CD1c-positive myeloid dendritic cell (primary cell): ENCODE measurements around the gene MTUS2.
A peak's percentile ranks its signal among the peaks of the same experiment; 100 is the strongest.

ENCODE experiments used
- DNase-seq: peaks from one replicate; pipeline ENCODE4 v3.0.0-alpha.2; 2016; ENCODE audit errors: extremely low spot score

MTUS2 gene

DNA sequence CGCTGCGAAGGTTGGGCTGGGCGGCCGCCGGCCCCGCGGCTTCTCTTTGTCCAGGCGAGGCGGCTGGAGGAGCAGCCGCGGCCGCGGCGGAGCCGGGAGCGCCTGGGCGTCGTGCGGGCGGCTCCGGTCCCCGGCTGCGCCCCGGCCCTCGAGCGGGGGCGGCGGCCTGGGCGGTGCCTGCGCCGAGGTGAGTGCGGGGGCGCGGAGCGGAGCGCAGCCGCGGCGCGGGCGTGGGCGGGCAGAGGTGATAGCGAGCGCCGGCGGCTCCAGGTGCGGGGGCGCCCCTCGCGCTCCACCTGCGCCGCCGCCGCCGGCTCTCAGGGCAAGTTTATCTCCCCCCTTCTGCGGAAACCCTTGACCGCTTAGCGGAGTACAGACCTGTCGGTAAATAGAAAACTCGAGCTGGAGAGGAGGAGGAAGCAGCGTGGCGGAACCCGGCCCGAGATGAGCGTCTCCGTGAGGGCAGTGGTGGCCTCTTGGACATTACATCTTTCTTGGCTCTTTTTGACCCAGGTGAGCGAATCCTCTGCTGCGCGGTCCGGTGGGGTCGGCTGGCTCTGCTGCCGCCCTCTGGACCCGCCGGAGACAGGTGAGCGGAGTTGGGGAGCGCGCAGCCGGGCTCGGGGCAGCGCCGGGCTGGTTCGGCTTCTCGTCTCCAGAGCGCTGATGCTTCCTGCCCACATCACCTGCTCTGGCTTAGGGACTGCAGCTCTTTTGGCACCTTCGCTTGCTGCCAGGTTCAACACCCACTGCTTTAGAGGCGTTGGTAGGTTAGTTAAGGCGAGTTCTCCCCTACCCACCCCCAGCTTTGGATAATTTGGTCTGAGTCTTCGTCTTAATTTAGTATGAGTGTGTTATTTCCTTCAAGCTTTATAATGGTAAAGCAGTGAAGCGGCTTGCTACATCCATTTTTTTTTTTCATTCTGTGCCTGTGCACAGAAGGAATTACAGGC, at the start of gene MTUS2:
Gene MTUS2 (plus strand): TSS at position 241 of the 953 bp plus-strand sequence.
- DNase-seq = peak; percentile 15

DNA sequence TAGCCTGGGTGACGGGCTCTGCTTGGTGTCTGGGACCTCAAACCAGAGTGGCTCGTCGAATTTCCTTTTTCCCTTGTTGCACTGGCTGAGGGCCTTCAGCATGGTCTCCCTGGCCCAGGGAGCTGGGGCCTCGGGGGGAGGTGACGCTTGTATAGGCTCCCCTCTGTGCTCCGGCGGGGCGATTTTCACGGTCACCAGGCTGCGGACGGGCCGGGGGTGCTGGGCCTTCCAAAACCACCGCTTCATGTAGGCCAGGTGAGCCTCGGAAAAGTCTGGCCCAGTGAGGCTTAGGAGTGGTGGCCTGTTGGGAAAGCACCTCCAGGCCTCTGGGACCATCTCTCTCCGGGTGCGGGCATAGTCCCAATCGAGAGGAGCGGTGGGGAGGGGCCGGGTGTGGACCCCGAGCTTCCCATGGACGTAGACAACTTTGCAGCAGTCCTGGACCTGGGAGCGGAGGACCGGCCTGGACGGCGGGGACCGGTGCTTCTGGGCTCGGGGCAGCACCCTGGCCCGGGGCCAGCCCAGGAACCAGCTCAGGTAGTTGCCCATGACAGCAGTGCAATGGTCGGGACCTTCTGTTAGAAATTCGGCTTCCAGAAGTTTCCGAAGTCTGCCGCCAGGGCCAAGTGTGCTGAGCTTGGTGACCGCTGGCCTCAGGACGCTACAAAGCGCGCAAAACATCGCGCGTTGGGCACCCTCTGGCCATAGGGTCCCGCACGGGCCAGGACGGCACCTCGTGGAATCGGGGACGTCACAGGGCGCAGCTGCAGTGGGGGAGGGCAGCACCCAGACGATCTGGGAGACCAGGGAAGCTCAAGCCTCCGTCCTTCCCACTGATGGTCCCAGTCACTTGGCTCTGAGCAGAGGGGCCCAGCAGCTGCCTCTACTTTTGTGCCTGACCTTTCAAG, 41.6 kb upstream of the MTUS2 start:
- no peak for DNase-seq

DNA sequence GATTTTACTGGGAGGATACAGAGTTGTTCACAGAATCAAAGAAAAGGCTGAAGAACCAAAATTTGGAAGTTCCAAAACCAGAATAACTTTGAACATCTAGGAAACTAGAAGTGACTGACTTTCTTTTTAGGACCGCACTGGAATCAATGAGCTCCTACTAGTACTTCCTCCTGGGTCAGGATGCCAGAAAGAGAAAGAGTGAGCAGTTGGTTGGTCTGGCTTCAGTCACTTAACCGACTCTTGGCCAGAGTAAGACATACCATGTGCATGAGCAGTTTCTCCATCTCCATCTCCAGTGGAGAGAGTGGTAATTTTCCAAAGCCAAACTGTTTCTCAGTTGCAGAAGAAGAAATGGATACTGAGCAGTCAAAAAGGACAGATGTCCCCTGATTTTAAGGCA, 27.1 kb upstream of the MTUS2 start:
- no peak for DNase-seq

DNA sequence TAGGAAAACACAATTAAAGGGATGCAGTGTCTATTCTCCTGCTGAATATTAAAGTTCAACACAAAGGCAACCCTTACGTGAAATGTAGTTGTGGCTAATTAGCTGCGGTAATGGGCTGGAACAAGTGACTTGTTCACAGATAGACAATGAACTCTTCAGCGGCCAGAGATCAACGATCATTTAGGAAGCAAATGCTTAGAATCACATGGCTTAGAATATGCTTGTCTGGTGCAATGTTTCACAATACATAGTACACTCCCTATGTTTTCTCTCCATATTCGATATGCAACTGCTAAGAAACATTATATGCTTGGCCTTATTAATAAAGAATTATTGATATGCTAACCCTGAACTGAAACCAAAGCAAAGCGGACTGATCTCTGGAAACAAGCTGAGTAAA, 25.7 kb upstream of the MTUS2 start:
- DNase-seq = no peak

DNA sequence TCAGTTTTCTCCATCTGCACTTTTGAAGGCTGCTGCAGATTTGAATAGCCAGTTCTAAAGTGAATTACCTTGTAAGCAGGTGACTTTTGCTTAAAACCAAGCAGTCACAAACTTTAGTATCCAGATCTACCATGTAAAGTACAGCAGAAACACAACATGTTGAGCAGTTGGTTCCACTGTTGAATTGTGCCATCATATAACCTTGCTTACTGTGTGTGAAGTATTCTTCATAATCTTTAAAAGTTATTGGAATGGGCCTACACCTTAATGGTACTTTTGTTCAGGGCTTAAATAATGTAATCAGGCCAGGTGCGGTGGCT, 23.2 kb upstream of the MTUS2 start:
- DNase-seq = no peak

DNA sequence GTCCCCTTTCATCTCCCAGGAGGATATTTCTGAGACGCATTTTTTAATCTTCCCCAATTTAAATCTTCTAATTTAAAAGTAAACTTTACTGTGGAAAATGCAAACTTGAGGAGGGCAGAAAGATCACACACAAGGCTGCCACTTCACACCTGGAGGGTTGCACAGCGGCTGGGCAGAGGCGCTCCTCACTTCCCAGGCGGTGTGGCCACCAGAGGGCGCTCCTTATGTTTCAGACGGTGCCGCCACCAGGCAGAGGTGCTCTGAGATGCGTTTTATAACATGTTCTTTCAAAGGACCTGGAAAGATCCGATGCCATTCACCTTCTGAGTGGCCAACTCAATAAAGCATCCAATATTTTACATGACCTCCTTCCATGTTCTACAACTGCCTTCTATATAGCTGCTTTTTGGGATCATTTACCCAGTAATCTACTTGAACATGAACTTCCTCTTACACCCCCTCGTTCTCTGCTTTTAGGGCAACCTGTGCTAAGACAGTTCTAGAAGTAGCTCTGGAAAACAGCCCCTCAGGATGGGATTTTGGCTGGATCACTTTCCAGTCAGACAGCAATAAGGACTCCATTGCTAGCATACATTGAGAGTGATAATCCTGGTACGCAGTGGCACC, 14.8 kb upstream of the MTUS2 start:
- DNase-seq = peak; percentile 33

DNA sequence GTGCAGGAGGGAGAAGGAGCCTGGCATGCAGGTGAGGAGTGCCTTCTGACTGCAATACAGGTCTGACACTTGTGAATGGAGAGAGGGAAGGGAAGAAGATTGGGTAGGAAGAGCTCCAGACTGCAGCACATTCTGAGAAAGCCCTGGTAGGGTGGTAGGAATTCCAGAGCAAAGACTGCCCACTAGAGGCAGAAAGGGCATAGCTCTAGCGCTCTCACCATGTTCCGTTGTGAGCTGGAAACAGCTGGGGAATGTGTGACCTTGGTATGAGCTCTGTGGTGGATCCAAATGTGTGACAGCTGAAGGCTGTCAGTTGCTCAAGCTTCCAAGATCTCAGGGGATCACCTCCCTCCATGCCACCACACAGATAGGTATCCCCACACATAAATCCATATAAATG, 2.9 kb upstream of the MTUS2 start:
- DNase-seq = no peak

DNA sequence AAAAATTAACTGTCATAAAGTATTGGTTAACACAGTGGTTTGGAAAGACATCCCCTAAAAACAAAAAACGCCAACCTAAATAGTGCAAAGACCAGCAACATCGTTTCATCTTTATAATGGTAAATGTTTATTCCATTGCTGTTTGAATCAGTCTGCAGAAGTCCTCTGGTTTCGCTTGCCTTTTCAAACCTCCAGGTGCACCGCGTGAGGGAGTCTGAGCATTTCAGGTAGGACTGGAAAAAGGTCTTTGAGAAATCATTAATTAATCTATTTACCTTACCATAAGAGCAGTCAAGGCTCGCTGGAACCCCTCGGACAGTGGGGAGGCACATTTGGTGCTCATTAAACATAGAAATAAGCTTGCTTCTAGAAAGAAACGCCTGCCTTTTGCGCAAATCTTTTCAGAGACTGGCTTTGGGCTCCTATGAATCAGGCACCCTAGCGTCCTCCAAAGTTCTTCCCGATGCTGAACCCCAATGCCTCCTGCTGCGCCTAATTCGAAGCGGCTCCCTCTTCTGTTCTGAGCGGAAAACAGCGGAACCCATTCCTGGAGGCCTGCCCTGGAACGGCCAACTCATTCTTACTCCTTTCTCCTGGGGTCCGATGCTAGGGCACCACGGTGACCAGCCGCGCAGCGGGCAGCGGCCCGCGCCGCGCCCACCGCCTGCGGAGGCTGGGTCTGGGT, 951 bp upstream of the MTUS2 start:
- peak; percentile 33 for DNase-seq

DNA sequence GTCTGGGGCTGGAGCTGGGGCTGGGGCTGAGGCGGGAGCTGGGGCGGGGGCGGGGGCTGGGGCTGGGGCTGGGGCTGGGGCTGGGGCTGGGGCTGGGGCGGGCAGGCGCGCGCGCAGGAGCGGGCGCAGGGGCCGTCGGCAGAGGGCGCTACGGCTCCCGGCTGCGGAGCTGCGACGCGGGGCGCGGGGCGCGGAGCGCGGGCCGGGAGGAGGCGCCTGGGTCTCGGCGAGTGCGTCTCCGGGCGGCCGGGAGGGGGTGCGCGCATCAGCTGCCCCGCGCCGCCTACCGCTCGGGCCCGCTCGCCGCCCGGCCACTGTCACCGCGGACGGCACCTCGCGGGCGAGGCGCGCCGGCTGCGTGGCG, 422 bp upstream of the MTUS2 start:
- peak; percentile 75 for DNase-seq

DNA sequence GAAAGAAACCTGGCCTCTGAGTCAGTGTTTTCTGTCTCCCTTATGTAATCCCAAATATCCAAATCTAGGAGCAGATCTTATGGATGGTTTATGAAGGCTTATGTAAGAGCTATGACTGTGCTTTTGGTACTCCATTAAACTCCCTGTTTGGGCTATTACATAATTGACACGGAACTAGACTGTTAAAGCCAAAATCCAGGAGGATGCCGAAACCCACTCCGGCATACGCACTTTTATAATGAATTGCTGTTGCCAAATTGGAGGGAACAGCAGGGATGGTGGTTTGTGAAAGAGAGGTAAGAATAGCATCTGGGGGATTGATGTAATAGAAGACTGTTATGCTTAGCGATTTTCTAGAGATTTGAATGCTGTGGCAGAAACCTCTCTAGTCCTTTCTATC, 2.0 kb downstream of the MTUS2 start:
- no peak for DNase-seq

DNA sequence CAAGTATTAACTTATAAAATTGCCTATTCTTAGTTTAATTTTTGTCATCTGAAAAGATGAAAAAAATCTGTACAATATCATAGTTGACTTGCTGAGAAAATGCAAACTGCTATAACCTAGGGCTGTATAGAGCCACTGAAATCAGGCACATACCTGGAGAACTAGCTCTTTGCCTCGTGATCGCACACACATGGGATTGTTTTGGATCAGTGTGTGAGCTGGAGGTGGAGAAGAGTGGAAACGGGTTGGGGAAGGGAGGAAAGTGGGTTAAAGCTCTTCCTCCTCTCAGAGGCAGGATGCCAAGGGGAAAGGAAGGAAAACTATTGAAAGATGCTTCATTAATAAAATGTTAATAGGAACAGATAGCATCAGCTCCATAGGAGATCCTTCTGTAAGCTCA, 2.7 kb downstream of the MTUS2 start:
- no peak for DNase-seq

DNA sequence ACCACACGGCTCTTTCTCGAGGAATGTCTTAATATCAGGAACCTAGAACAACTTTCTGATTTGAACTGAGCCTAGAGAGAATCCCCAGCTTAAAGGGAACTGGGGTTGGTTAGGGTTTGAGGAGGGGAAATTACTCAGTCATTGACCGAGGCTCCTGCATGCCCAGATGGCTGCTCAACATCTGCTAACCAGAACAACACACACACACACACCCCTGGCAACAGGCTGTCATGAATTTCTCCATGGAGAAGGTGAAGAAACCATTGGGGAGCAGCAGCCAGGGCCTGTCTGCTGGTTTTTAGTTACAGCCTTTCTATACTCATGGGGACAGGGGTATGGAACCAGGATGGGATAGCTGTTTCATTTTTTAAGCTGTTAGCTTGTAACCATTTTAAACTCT, 5.2 kb downstream of the MTUS2 start:
- DNase-seq = peak; percentile 20

DNA sequence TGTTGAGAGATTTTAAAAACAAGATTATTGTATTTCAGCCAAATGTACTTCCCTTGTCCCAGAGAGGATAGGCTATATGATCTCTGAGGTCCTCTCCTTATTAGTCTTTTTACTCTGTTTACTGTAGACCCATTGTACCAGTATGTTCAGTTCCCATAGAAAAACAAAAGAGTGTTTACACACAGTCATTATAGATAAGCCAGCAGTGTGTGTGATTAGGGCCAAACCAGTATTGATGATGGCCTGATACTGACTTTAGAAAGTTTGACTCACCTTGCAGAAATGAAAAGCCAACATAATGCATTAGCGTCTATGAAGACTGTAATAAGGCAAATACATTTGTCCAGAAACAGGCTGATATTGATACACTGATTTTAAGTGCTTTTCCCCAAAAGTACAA, 6.2 kb downstream of the MTUS2 start:
- DNase-seq = no peak

DNA sequence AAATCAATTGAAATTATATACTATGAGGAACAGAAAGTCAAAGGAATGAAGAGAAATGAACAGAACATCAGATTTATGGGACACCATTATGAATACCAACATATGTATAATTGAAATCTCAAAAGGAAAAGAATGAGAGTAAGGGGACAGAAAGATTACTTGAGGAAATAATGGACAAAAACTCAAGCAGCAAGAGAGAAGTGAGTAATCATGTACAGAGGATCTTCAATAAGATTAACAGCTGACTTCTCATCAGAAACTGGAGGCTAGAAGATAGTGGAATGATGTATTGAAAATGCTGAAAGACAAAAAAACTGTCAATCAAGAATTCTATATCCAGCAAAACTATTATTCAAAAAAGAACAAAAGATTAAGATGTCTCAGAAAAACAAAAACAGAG, 10.4 kb downstream of the MTUS2 start:
- no peak for DNase-seq

DNA sequence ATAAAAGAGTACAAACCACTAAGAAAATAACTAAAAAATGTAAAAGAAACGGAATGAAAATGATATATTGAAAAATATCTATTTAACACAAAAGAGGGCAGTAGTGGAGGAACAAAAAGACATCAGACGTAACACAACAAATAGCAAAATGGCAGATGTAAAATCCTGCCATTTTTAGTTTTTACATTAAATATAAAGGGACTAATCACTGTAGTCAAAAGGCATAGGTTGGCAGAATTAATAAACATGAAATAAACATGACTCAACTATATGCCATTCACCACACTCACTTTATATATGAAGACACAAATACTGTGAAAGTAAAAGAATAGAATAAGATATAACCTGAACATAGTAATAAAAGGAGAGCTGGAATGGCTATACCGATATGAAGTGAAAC, 11.0 kb downstream of the MTUS2 start:
- no peak for DNase-seq

DNA sequence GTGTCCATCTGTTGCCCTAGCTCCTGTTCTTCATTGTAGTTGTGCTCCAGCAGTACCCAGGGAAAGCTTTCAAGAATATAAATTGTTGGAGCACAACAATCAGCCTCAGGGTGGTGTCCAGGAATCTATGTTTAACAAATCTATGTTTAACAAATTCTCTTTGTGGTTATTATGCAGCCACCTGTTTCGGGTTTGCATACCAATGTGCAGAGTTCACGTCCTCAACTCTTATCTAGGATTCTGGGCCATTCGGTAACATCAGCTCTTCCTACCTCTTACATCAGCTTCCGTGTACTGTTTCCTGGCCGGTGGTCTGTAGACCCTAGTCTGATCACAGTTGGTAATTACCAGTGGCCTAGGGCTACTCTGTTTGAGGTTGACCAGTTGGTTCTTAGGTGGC, 17.0 kb downstream of the MTUS2 start:
- DNase-seq = no peak

DNA sequence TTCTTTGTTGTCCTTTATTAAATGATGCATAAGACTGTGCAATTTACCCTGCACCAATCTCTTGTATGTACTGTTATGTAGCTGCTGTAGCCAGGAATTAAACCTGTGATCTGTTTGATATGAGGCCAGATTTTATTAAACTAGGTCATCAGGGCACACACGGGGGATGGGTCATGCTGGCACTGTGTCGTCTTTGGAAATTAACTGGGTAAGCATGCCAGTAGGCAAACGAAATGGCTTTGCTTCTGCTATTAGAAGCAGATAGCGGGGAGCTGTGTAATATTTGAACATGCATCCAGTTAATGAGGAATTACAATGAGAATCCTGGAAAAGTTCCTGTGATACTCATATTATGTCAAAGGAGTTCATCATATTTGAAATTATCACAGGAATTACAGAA, 23.5 kb downstream of the MTUS2 start:
- no peak for DNase-seq

DNA sequence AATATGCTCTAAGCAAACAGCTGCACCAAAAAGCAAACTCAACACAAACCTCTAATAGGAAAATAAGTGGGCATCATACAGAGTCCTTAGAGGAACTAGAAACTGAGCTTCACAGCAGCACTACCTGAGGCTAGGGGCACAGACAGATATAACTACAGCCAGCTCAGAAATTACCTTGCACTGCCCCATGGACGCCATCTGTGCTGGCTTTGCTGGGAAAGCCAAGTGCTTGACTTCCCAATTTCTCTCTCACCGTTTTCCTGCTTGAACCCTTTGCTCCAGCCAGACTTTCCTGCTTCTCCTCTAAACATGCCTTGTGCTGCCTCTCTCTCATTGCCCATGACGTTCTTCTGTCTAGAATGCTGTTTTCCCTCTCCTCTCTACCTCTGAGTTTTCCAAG, 29.3 kb downstream of the MTUS2 start:
- DNase-seq = no peak

DNA sequence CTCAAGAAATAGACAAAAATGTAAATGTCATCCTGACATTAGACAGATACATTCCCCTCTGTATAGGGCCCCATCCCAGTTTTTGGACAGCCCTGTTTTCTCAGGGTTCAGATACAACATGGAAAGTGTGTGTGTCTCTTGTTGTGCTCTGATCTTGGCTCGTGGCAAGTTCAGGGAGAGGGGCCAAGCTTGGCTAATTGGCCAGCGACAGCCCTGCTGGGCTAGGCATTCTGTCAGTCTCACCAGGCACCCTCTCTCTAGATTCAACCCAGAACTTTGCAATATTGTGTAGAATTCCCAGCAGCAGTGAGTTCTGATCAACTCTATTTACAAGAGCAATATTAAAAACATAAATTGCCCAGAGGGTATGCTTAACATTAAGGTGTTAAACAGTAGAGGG, 30.1 kb downstream of the MTUS2 start:
- no peak for DNase-seq

DNA sequence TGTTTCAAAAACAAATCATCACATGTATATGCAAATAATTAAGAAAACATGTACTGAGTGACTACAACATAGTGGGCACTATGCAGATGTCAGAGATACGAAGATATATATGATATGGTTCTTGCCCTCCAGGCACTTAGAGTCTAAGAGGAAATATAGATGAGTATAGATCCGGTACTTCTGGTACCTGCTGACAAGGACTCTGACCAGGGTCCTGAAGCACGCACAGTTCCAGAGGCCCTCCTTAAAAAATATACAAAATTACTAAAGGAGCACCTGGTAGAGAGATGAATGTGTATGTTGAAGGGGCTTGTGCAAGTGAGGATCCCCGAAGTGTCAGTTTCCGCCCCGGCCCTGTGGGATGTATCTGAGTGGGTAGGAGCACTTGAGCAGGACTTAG, 31.3 kb downstream of the MTUS2 start:
- DNase-seq = no peak

DNA sequence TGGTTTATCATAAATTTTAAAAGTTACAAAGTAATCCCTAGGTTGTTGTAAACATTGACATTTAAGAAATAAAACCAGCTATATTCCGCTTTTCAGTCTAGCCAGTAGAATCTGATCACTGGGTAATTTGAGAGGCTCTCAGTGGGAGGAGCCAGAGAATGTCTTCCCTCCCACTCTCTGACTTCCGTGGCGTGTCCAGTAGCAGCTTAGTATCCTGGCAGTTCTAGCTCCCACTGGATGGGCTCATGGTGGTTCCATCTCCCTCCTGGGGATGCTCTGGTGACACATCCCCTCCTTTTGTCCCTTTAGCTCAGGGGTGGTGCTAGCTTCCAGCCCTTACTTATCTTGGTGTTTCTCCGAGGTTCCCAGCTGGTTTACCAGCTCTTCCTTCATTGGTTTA, 34.5 kb downstream of the MTUS2 start:
- no peak for DNase-seq

DNA sequence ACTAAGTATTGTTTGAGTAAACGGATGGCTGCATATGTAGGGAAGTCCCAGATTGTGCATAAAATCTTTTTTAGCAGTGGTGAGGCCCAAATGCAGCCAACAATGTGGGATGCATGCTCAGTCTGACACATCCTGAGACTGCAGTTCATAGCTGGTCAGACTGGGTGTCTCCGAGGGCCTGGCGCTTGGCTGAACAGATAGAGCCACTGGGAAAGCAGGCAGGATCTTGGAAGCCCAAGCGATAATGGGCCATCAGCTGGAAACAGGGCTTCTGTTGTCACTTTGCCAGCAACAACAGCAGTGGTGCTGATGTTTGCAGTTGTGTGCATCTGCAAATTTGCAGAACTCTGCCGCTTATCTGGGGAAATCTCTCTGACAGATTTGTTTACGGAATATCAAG, 36.1 kb downstream of the MTUS2 start:
- no peak for DNase-seq
